Raji (cell line): Measurements from ENCODE around the gene CLMP.

ENCODE experiments used
- POLR2A ChIP-seq: IDR thresholded peaks from 2 replicates; pipeline ENCODE4 v1.6.1; 2011; ENCODE audit warnings: low read depth, low read length, control low read depth; ENCODE audit not compliant: insufficient read depth

The CLMP gene

DNA sequence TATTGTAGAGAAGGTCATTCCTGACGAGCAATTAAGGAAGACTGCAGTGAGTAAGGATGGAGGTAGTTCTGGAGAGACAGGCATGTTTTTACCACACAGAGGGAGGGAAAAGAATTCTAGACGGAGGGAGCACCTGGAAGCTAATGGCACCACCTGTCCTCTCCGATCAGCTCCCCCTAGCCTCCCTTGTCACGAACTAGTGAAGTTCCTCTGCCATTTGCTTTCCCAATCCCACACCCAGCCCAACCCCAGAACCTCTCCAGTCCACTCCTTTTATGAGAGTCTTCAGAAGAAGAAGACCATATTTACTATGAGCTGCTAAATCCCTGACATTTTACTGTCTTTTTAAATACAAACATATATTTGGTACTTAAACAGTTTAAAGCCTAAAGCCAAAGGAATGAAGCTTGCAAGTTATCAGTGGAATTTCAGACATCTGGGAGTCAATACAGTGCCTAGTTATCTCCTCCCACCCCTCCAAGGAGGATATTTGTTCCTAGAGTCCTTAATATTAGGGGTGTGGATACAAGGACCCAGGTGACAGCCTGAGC, 87.0 kb downstream of the CLMP start:
- no peak for TF ChIP-seq POLR2A

DNA sequence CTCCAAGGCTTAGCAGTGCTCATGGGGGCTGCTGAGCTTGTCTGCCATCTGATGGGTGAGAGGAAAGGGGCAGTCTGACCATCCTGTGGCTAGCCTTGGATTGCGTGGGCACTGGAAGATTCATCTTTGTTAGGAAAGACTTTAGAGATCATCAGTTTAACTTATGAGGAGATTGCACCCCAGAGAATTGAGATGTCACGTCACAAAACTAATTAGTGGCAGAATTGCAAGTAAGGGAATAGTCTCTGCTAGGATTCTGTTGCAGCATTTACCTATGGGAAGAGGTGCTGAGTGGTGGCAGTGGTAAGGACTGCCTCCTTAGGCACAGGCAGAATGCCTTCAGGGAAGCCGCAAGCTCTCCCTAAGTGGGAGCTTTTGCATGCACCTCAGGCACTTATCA, 90.4 kb downstream of the CLMP start:
- TF ChIP-seq POLR2A: no peak

DNA sequence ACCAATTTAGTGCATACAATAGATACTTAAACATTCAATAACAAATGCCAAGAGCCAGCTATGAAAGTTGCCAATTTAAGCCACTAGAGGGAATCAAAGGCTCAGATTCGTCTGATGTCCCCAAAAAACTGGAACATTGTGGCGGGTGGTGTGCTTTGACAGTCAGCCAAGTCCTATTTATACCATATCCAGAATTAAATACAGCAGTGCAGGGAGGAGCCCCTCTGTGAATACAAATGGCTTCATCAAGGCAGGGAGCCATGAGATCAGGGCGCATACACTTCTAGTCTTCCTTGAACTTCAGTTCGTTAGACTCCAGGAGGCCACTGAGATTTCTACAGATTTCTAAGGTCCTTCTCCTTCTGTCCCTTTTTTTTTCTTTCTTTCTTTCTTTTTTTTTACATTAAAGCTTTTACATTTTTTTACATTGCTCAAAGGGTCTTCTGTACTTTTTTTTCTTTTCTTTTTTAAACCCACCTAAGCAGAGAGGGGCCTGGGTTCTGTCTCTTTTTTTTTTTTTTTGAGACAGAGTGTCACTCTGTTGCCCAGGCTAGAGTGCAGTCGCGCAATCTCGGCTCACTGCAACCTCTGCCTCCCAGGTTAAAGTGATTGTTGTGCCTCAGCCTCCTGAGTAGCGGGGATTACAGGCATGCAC, 91.6 kb downstream of the CLMP start:
- TF ChIP-seq POLR2A: no peak

DNA sequence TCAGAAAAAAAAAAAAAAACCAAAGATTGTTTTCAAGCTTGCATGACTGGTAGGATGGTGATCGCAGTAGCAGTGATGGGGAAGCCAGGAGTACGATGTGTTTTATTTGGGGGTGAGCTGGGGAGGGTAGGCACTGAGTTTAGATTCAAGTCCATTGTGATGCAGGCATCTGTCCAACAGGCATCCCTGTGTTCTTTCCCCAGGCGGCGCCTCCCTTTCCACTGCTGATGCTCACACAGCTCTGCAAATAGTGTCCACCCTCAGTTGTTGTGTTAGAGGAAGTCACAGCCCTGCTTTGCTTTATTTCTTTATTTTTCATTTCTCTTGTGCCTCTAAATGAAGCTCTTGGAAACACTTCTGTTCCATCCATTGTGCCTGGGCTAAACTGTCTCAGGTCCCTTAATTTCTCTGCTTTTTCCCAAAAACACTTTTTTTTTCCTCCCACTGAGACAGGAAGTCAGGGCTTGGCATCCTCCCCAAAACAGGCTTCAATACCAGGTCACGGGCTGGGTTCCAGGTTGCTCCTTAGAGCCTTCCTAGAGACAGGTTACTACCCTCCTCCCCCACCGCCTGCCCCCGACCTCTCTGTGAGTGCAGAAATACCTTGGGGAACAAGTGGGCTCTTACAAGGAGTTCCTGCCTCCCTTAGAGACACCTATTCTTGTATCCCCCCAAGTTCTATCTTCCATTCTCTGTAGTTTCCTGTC, 94.5 kb downstream of the CLMP start:
- no peak for TF ChIP-seq POLR2A

DNA sequence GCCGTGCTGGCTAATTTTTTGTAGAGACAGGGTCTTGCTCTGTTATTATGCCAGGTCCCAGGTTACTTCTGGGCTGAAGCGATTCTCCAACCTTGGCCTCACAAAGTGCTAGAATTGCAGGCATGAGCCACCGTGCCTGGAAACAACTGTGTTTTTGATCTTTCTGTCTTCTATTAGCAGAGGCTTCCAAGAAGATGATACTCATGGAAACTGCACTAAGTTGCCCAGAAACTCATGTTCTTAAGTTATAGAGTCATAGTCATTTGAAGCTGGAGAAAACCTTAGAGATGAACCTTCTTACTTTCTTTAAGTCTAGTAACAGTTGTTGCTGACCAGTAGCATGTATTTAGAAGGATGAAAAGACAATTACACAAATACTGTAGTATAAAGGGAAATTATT, 96.1 kb downstream of the CLMP start:
- no peak for TF ChIP-seq POLR2A

DNA sequence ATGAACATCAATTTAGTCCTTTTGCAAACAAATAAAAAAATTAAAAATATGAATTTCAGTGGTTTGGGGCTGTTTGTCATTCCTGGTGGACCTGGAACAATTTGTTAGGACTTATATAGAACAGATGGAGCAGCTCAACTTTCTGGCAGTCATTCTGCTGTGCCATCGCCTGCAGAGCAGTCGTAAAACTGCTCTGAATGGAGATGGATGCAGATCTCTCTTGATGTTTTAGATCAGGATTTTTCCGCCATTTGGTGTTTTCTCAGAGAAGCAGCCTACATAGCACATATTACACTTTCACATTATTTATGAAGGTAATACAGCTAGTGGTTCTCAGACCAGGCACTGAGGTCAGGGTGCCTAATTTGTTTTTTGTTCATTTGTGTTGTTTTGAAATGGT, 101.3 kb downstream of the CLMP start:
- no peak for TF ChIP-seq POLR2A

DNA sequence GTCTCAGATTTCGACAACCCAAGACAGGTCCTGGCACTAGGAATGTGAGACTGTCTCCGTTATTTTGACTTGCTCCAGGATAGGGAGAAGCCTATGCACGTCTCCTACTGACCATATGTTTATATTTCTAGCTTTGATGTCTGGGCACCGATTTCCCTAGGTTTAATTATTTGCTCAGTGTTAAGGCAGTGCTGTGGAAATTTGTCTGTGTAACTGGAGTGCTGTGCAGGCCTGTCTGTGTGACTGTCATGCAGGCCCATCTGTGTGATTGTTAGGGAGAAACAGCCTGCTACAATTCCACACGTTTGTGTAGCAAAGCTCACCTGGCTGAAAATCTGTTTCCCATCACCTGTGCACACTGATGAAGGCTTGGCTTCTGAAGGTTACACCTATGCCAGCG, 103.5 kb downstream of the CLMP start:
- TF ChIP-seq POLR2A: no peak

DNA sequence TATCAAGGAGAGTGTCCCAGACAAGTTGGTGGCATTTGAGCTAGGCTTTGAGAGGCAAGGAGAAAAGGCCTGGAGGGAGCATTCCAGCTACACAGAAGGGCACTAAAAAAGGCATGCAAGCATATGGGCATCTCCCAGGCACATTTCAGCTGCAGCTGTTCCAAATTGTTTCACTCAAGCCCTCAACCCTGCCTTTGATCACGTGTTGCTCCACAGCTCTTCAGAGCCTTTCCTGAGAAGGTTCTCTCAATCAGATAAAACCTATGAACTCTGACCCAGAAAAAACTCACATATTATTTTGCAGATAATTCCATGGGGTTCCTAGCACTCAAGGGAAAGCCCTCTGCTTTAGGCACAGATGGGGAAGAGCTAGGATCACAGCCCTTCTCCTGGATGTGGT, 108.7 kb downstream of the CLMP start:
- no peak for TF ChIP-seq POLR2A

DNA sequence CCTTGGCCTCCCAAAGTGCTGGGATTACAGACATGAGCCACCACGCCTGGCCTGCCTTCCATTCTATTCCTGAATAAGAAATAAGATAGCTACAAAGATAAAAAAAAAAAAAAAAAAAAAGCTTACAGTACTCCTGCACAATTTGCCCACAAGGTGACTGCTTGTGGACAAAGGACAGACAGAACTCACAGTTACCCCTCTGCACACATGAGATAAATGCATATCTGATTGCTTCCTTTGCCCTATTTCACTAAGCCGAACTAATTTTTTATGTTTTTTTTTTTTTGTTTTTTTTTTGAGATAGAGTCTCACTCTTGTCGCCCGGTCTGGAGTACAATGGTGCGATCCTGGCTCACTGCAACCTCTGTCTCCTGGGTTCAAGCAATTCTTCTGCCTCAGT, 109.6 kb downstream of the CLMP start:
- TF ChIP-seq POLR2A: no peak

DNA sequence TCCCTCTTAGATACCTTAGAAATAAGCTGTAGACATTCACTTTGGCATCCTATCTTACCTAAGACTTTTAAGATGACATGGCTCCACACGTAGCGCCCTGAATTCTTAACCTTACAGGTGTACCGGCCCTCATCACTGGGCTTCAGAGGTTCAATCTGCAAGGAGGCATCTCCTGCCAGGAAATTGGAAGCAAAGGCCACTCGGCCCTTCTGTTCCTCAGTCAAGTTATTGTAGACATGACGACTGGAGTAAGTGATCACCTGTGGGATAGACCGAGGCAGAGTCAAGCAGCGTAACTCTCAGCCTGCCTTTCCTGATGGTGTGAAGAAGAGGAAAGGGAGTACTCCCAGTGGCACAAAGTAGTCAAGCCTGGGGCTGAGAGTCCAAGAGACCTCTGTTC, 110.6 kb downstream of the CLMP start:
- no peak for TF ChIP-seq POLR2A

DNA sequence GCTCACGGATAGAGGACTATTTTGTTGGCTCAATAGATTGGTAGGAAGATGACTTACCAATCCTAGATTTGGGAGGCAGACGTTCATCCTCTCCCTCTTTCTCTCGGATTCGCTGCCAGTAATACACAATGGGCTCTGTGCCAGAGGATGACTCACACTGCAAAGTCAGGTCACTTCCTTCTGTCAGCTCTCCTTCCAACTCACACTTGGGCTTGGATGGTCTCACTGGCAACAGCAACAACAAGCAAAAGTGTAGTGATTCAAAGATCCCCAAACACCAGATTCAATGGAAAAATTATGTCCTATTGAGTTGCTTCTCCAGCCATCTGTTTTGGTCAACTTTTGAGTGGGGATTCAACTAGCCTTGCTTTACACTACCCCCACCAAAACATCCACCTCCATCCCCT, 111.4 kb downstream of the CLMP start:
- TF ChIP-seq POLR2A: no peak

DNA sequence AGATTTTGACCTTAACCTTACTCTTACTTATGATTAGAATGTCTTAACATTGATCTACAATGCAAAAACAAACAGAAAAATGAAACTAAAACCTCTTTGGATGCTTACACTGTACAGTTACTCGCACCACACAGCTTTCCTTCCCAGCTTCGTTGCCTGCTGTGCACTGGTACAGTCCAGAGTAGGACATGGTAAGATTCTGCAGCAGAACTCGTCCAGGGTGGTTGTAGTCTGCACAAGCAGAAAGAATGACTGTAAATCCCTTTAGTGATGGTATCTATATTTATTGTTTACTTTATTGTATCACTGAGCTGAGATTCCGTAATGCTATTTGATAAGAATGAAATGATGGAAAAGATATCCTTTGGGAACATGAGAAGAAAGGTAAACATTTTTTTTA, 112.1 kb downstream of the CLMP start:
- no peak for TF ChIP-seq POLR2A

DNA sequence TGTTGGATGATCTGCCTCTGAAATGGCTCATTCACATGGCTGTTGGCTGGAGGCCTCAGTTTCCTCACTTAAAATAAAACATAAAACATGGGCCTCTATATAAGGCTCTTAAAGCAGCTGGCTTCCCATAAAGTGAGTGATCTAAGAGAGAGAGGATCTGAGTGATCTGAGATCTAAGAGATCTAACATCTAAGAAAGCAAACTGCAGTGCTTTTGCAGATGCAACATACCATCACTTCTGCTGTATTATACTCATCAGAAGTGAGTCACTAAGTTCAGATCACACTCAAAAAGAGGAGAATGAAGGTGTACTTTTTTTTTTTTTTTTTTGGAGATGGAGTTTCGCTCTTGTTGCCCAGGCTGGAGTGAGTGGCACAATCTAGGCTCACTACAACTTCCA, 115.0 kb downstream of the CLMP start:
- no peak for TF ChIP-seq POLR2A

DNA sequence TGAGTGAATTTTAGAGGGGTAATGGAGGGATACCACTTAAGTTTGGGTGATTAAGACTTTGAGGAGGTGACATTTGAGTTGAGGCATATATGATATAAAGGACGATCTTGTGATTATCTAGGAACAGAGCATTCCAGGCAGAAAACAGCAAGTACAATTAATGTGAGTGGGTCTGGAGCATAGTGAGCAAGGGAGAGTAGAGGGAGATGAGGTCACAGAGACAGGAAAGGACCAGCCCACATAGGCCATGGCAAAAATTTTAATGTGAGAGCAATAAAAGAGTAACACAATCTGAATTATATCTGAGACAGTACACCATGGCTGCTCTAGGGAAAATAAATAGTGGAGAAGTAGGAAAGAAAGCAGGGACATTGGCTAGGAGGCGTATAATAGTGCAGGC, 118.6 kb downstream of the CLMP start:
- no peak for TF ChIP-seq POLR2A

DNA sequence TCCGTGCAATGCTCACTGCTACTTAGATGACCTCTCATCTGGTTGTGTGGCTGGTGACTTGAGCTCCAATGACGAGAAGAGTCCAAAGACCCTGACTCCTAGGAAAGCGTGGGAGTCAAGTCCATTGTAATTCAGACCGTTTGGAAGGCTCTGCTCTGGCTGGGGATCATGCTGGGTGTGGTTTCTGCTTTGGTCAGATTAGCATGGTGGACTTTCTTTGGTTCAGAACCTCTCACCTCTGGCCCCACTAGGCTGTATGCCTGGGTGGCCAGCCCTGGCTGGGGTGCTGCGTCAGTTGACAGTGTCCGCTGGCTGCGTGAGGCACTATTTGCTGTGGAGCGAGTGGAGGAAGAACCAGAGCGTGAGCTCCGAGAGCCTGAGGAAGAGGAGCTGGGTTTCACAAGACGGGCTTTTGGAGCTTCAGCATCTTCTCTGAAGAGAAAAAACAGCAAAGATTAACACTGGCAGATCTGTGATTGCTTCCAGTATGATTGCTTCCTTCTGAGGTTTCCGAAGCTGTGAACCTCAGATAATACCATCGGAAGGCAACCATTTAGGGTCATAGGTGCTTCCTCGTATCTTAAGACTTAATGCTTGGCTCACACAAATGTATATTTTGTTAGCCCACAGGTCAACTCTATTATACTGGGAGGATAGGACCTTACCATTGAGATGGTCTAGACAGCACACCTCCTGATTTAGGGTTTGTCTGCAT, 121.5 kb downstream of the CLMP start:
- no peak for TF ChIP-seq POLR2A

DNA sequence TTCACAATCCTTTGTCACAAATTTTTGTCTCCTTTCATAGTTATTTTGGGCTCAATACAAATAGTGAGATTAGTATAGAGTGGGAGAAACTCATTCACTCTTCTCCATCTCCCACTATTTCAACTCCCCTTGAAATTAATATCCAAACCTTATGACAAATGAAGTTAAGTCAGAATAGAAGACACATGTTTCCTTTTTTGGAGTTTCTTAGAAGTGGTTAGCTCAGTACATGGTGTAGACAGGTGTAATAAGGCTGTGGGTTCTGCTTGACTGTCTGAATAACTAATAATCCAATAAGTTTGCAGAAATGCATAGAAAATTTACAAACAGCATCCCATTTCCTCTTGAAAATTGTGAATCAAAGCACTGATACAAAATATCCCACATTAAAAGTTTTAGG, 122.3 kb downstream of the CLMP start:
- TF ChIP-seq POLR2A: no peak
